ENCODE results near the gene C2CD2. TPM values are rescaled to one million over a fixed set of nuclear protein-coding genes. Genes with fewer than 3 reads are reported as not detected.

Gene C2CD2
- total RNA-seq, 4 donors from 2014 or later: 9.5 to 37.5 (median 18.3) TPM

GRCh38 chr21:41914965-41915364 is 38.9 kb downstream of the C2CD2 start:
- no peak for TF ChIP-seq CTCF (IDR thresholded peaks at IDR 0.05)
- no peak for TF ChIP-seq POLR2A (IDR thresholded peaks at IDR 0.05)
- Histone ChIP-seq H3K4me1 (no peaks in the 10 kb centered on the region), H3K36me3 (no peaks in the 10 kb centered on the region), H3K4me3 (no peak overlapping the region), H3K27me3 (no peaks in the 10 kb centered on the region), H3K9me3 (no peaks in the 10 kb centered on the region), H3K27ac (no peak overlapping the region)
- intact Hi-C loops (cut with DNase I; ENCODE audit: low total_unique reads): no loop called here
- DNase-seq: no peak

- no peak for TF ChIP-seq POLR2A (IDR thresholded peaks at IDR 0.05)
- no peak for TF ChIP-seq CTCF (IDR thresholded peaks at IDR 0.05)
- H3K9me3 ChIP-seq: no peaks in the 10 kb centered on the region
- no peak for DNase-seq
- no peak overlapping the region for H3K4me3 ChIP-seq
- H3K27ac ChIP-seq: no peak overlapping the region
- no peaks in the 10 kb centered on the region for H3K36me3 ChIP-seq
- no peaks in the 10 kb centered on the region for H3K27me3 ChIP-seq
- no peaks in the 10 kb centered on the region for H3K4me1 ChIP-seq
- intact Hi-C loops (cut with DNase I; ENCODE audit: low total_unique reads): no loop called here
Measured at GRCh38 chr21:41914358-41914757, 39.5 kb downstream of the C2CD2 start.

GRCh38 chr21:41913230-41913629 is 40.6 kb downstream of the C2CD2 start:
- DNase-seq: no peak
- Histone ChIP-seq H3K9me3 (no peaks in the 10 kb centered on the region), H3K27ac (no peak overlapping the region), H3K27me3 (no peaks in the 10 kb centered on the region), H3K4me1 (no peaks in the 10 kb centered on the region), H3K36me3 (no peaks in the 10 kb centered on the region), H3K4me3 (no peak overlapping the region)
- TF ChIP-seq CTCF (IDR thresholded peaks at IDR 0.05) (no peak), POLR2A (IDR thresholded peaks at IDR 0.05) (no peak)
- intact Hi-C loops (cut with DNase I; ENCODE audit: low total_unique reads): no loop called here

GRCh38 chr21:41908829-41909228 is 45.0 kb downstream of the C2CD2 start:
- TF ChIP-seq CTCF (IDR thresholded peaks at IDR 0.05): no peak
- TF ChIP-seq POLR2A (IDR thresholded peaks at IDR 0.05): no peak

GRCh38 chr21:41907496-41908258 is 46.1 kb downstream of the C2CD2 start:
- Histone ChIP-seq H3K4me1 (no peaks in the 10 kb centered on the region), H3K36me3 (no peaks in the 10 kb centered on the region), H3K27me3 (no peaks in the 10 kb centered on the region), H3K9me3 (no peaks in the 10 kb centered on the region), H3K4me3 (no peak overlapping the region), H3K27ac (no peak overlapping the region)
- intact Hi-C loops (cut with DNase I; ENCODE audit: low total_unique reads): no loop called here
- TF ChIP-seq POLR2A (IDR thresholded peaks at IDR 0.05): no peak
- TF ChIP-seq CTCF (IDR thresholded peaks at IDR 0.05): no peak
- no peak for DNase-seq

More at GRCh38 chr21:41908829-41909228, 45.0 kb downstream of the C2CD2 start:
- no peak overlapping the region for H3K4me3 ChIP-seq
- DNase-seq: no peak
- no peak overlapping the region for H3K27ac ChIP-seq
- no peaks in the 10 kb centered on the region for H3K36me3 ChIP-seq
- H3K9me3 ChIP-seq: no peaks in the 10 kb centered on the region
- no peaks in the 10 kb centered on the region for H3K4me1 ChIP-seq
- no peaks in the 10 kb centered on the region for H3K27me3 ChIP-seq
- intact Hi-C loops (cut with DNase I; ENCODE audit: low total_unique reads): no loop called here

All from uterus (tissue), 4 donors.